Measurements from ENCODE around the gene NBL1.
"Not testable (repeated sequence)": the region's sequence is repeated elsewhere in the genome, so short reads cannot be mapped to it uniquely, and the experiment has no call there.

NBL1 gene

GRCh38 chr1:19622204-19622603 is 21.9 kb upstream of the NBL1 start:
- DNase-seq (ENCODE audit: low read depth): no peak

GRCh38 chr1:19623523-19623922 is 20.6 kb upstream of the NBL1 start:
- DNase-seq (ENCODE audit: low read depth): no peak

- DNase-seq (ENCODE audit: low read depth): no peak
Observed at GRCh38 chr1:19625291-19625937, 18.7 kb upstream of the NBL1 start.

GRCh38 chr1:19628879-19629278 is 15.2 kb upstream of the NBL1 start:
- no peak for DNase-seq (ENCODE audit: low read depth)

GRCh38 chr1:19629357-19629756 is 14.8 kb upstream of the NBL1 start:
- DNase-seq (ENCODE audit: low read depth): no peak

- DNase-seq (ENCODE audit: low read depth): not testable (repeated sequence)
Observed at GRCh38 chr1:19630192-19630591, 13.9 kb upstream of the NBL1 start.

- DNase-seq (ENCODE audit: low read depth): no peak
Observed at GRCh38 chr1:19630720-19631395, 13.3 kb upstream of the NBL1 start.

GRCh38 chr1:19632211-19632610 is 11.9 kb upstream of the NBL1 start:
- no peak for DNase-seq (ENCODE audit: low read depth)

- no peak for DNase-seq (ENCODE audit: low read depth)
Observed at GRCh38 chr1:19633106-19633505, 11.0 kb upstream of the NBL1 start.

- not testable (repeated sequence) for DNase-seq (ENCODE audit: low read depth)
Observed at GRCh38 chr1:19635064-19635463, 9.0 kb upstream of the NBL1 start.

- no peak for DNase-seq (ENCODE audit: low read depth)
Observed at GRCh38 chr1:19635646-19636045, 8.5 kb upstream of the NBL1 start.

- DNase-seq (ENCODE audit: low read depth): no peak
Observed at GRCh38 chr1:19636065-19636464, 8.0 kb upstream of the NBL1 start.

- not testable (repeated sequence) for DNase-seq (ENCODE audit: low read depth)
Observed at GRCh38 chr1:19636749-19637148, 7.4 kb upstream of the NBL1 start.

GRCh38 chr1:19637606-19638005 is 6.5 kb upstream of the NBL1 start:
- no peak for DNase-seq (ENCODE audit: low read depth)

- not testable (repeated sequence) for DNase-seq (ENCODE audit: low read depth)
Observed at GRCh38 chr1:19639228-19639627, 4.9 kb upstream of the NBL1 start.

GRCh38 chr1:19639999-19640362 is 4.1 kb upstream of the NBL1 start:
- no peak for DNase-seq (ENCODE audit: low read depth)

- DNase-seq (ENCODE audit: low read depth): no peak
Observed at GRCh38 chr1:19640363-19641316, 3.5 kb upstream of the NBL1 start.

- DNase-seq (ENCODE audit: low read depth): no peak
Observed at GRCh38 chr1:19643121-19643520, 990 bp upstream of the NBL1 start.

GRCh38 chr1:19644395-19644680 is 227 bp downstream of the NBL1 start:
- no peak for DNase-seq (ENCODE audit: low read depth)

- DNase-seq (ENCODE audit: low read depth): no peak
Observed at GRCh38 chr1:19644681-19645410, 735 bp downstream of the NBL1 start.

- DNase-seq (ENCODE audit: low read depth): no peak
Observed at GRCh38 chr1:19645411-19646251, 1.5 kb downstream of the NBL1 start.

Measured in HS-5 (cell line).